ENCODE data around the gene GALNTL6.

The GALNTL6 gene

GRCh38 chr4:172515266-172515879, 702.2 kb downstream of the GALNTL6 start:
- TF ChIP-seq, protein P1, sequence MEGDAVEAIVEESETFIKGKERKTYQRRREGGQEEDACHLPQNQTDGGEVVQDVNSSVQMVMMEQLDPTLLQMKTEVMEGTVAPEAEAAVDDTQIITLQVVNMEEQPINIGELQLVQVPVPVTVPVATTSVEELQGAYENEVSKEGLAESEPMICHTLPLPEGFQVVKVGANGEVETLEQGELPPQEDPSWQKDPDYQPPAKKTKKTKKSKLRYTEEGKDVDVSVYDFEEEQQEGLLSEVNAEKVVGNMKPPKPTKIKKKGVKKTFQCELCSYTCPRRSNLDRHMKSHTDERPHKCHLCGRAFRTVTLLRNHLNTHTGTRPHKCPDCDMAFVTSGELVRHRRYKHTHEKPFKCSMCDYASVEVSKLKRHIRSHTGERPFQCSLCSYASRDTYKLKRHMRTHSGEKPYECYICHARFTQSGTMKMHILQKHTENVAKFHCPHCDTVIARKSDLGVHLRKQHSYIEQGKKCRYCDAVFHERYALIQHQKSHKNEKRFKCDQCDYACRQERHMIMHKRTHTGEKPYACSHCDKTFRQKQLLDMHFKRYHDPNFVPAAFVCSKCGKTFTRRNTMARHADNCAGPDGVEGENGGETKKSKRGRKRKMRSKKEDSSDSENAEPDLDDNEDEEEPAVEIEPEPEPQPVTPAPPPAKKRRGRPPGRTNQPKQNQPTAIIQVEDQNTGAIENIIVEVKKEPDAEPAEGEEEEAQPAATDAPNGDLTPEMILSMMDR (conservative IDR thresholded peaks at IDR 0.05; ENCODE audit: low read length): no peak
- TF ChIP-seq EZH2phosphoT487 (IDR thresholded peaks at IDR 0.05; ENCODE audit: borderline replicate concordance): no peak
- no peak overlapping the region for H3K4me2 ChIP-seq (ENCODE audit: low read depth, low read length, poor library complexity, severe bottlenecking)
- H3K9ac ChIP-seq (ENCODE audit: low read depth, low read length, poor library complexity, severe bottlenecking): no peak overlapping the region
- no peaks in the 10 kb centered on the region for H3K36me3 ChIP-seq (ENCODE audit: insufficient read depth, low read length)
- H3K4me1 ChIP-seq (ENCODE audit: insufficient read depth, low read length, poor library complexity, severe bottlenecking): no peaks in the 10 kb centered on the region
- no peaks in the 10 kb centered on the region for H3K79me2 ChIP-seq (ENCODE audit: insufficient read depth, low read length)
- no peaks in the 10 kb centered on the region for H3K9me2 ChIP-seq (replicated peaks; ENCODE audit: low read depth, low read length)
- no peaks in the 10 kb centered on the region for H3F3A ChIP-seq (ENCODE audit: low read depth)
- no peak overlapping the region for H2AFZ ChIP-seq (ENCODE audit: low read length)
- H3K9me3 ChIP-seq (ENCODE audit: insufficient read depth, low read depth, low read length): no peaks in the 10 kb centered on the region
- no peaks in the 10 kb centered on the region for H4K20me1 ChIP-seq (ENCODE audit: insufficient read depth, low read length, poor library complexity, severe bottlenecking)
- no peak overlapping the region for H3K4me3 ChIP-seq (ENCODE audit: low read length, poor library complexity, severe bottlenecking)
- H3K27me3 ChIP-seq (ENCODE audit: insufficient read depth, low read length, poor library complexity, severe bottlenecking): no peaks in the 10 kb centered on the region

- Histone ChIP-seq H3K4me1 (ENCODE audit: insufficient read depth, low read length, poor library complexity, severe bottlenecking) (no peaks in the 10 kb centered on the region), H3K36me3 (ENCODE audit: insufficient read depth, low read length) (no peaks in the 10 kb centered on the region), H3K4me2 (ENCODE audit: low read depth, low read length, poor library complexity, severe bottlenecking) (no peak overlapping the region), H3K27me3 (ENCODE audit: insufficient read depth, low read length, poor library complexity, severe bottlenecking) (no peaks in the 10 kb centered on the region), H3K79me2 (ENCODE audit: insufficient read depth, low read length) (no peaks in the 10 kb centered on the region), H4K20me1 (ENCODE audit: insufficient read depth, low read length, poor library complexity, severe bottlenecking) (no peaks in the 10 kb centered on the region), H3K9me2 (replicated peaks; ENCODE audit: low read depth, low read length) (no peaks in the 10 kb centered on the region), H2AFZ (ENCODE audit: low read length) (no peak overlapping the region), H3K9ac (ENCODE audit: low read depth, low read length, poor library complexity, severe bottlenecking) (no peak overlapping the region), H3K9me3 (ENCODE audit: insufficient read depth, low read depth, low read length) (no peaks in the 10 kb centered on the region), H3F3A (ENCODE audit: low read depth) (no peaks in the 10 kb centered on the region), H3K4me3 (ENCODE audit: low read length, poor library complexity, severe bottlenecking) (no peak overlapping the region)
- TF ChIP-seq, protein P1 (conservative IDR thresholded peaks at IDR 0.05; ENCODE audit: low read length): no peak
- TF ChIP-seq EZH2phosphoT487 (IDR thresholded peaks at IDR 0.05; ENCODE audit: borderline replicate concordance): no peak
Measured at GRCh38 chr4:172517391-172517790, 704.2 kb downstream of the GALNTL6 start.

DNA sequence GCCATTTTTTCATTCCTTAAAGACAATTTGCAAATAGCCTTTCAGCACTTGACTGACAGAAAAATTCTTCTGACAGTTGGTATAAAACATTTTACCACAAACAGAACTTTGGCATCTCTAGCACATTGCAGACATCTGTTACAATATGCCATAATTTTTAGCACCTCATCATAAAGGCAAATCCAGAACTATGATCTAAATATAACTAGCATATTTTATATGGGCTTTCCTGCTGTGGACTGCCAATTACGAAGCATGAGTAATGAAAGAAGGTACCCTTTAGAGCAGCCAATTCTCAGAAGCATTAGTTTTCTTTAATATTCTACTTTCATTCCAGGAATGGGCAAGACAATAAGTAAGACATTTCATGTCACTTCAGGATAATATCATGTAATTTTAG, 708.0 kb downstream of the GALNTL6 start:
- no peak overlapping the region for H2AFZ ChIP-seq (ENCODE audit: low read length)
- H3K27me3 ChIP-seq (ENCODE audit: insufficient read depth, low read length, poor library complexity, severe bottlenecking): no peaks in the 10 kb centered on the region
- H3K4me1 ChIP-seq (ENCODE audit: insufficient read depth, low read length, poor library complexity, severe bottlenecking): no peaks in the 10 kb centered on the region
- H3K9me3 ChIP-seq (ENCODE audit: insufficient read depth, low read depth, low read length): no peaks in the 10 kb centered on the region
- no peak for TF ChIP-seq EZH2phosphoT487 (IDR thresholded peaks at IDR 0.05; ENCODE audit: borderline replicate concordance)
- H3K9me2 ChIP-seq (replicated peaks; ENCODE audit: low read depth, low read length): no peaks in the 10 kb centered on the region
- no peak overlapping the region for H3K4me3 ChIP-seq (ENCODE audit: low read length, poor library complexity, severe bottlenecking)
- H3K79me2 ChIP-seq (ENCODE audit: insufficient read depth, low read length): no peaks in the 10 kb centered on the region
- H3K4me2 ChIP-seq (ENCODE audit: low read depth, low read length, poor library complexity, severe bottlenecking): no peak overlapping the region
- H3K36me3 ChIP-seq (ENCODE audit: insufficient read depth, low read length): no peaks in the 10 kb centered on the region
- H3F3A ChIP-seq (ENCODE audit: low read depth): no peaks in the 10 kb centered on the region
- H4K20me1 ChIP-seq (ENCODE audit: insufficient read depth, low read length, poor library complexity, severe bottlenecking): no peaks in the 10 kb centered on the region
- no peak overlapping the region for H3K9ac ChIP-seq (ENCODE audit: low read depth, low read length, poor library complexity, severe bottlenecking)

GRCh38 chr4:172521680-172522079, 708.5 kb downstream of the GALNTL6 start:
- H3K4me1 ChIP-seq (ENCODE audit: insufficient read depth, low read length, poor library complexity, severe bottlenecking): no peaks in the 10 kb centered on the region
- TF ChIP-seq, protein P1 (conservative IDR thresholded peaks at IDR 0.05; ENCODE audit: low read length): no peak
- TF ChIP-seq EZH2phosphoT487 (IDR thresholded peaks at IDR 0.05; ENCODE audit: borderline replicate concordance): no peak
- H3K4me3 ChIP-seq (ENCODE audit: low read length, poor library complexity, severe bottlenecking): no peak overlapping the region
- H3K79me2 ChIP-seq (ENCODE audit: insufficient read depth, low read length): no peaks in the 10 kb centered on the region
- H4K20me1 ChIP-seq (ENCODE audit: insufficient read depth, low read length, poor library complexity, severe bottlenecking): no peaks in the 10 kb centered on the region
- H3K9me3 ChIP-seq (ENCODE audit: insufficient read depth, low read depth, low read length): no peaks in the 10 kb centered on the region
- no peaks in the 10 kb centered on the region for H3K27me3 ChIP-seq (ENCODE audit: insufficient read depth, low read length, poor library complexity, severe bottlenecking)
- H3F3A ChIP-seq (ENCODE audit: low read depth): no peaks in the 10 kb centered on the region
- H3K36me3 ChIP-seq (ENCODE audit: insufficient read depth, low read length): no peaks in the 10 kb centered on the region
- no peak overlapping the region for H3K9ac ChIP-seq (ENCODE audit: low read depth, low read length, poor library complexity, severe bottlenecking)
- no peak overlapping the region for H2AFZ ChIP-seq (ENCODE audit: low read length)
- no peak overlapping the region for H3K4me2 ChIP-seq (ENCODE audit: low read depth, low read length, poor library complexity, severe bottlenecking)
- H3K9me2 ChIP-seq (replicated peaks; ENCODE audit: low read depth, low read length): no peaks in the 10 kb centered on the region
